SK-N-SH (cell line): Measurements from ENCODE around the gene SLC24A1.

Experiments
- CTCF ChIP-seq: fragments of 200-600 bp; sonication (generic); IDR thresholded peaks from 2 replicates; pipeline ENCODE4 v1.6.1; 2017; ENCODE audit warnings: antibody characterized with exemption, mild to moderate bottlenecking, moderate library complexity
- ELF1 ChIP-seq: IDR thresholded peaks from 2 replicates; pipeline ENCODE4 v1.4.0; 2012
- EZH2phosphoT487 ChIP-seq: fragments of 200-600 bp; sonication (generic); IDR thresholded peaks from 2 replicates; pipeline ENCODE4 v1.6.1; 2017; ENCODE audit warnings: low read depth, mixed run types, mild to moderate bottlenecking, antibody characterized with exemption, moderate library complexity, borderline replicate concordance
- GATA2 ChIP-seq: sonication (generic); formaldehyde crosslinking; IDR thresholded peaks from 2 replicates; pipeline ENCODE4 v1.5.0; 2020; ENCODE audit warnings: mild to moderate bottlenecking, missing genetic modification reagents
- RAD21 ChIP-seq: IDR thresholded peaks from 2 replicates; pipeline ENCODE4 v1.6.1; 2012; ENCODE audit warnings: mild to moderate bottlenecking, low read length
- REST ChIP-seq: IDR thresholded peaks from 2 replicates; pipeline ENCODE4 v1.6.1; 2012; ENCODE audit warnings: mild to moderate bottlenecking, low read depth, low read length, moderate library complexity
- TF ChIP-seq, protein P1 (sequence below): fragments of 150-350 bp; IDR thresholded peaks from 2 replicates; pipeline ENCODE4 v1.6.1; 2016; ENCODE audit warnings: mild to moderate bottlenecking, low read depth, low read length

- TF ChIP-seq EZH2phosphoT487 (no peak), GATA2 (no peak), CTCF (no peak), ELF1 (no peak), RAD21 (no peak), REST (no peak)
- TF ChIP-seq, protein P1, sequence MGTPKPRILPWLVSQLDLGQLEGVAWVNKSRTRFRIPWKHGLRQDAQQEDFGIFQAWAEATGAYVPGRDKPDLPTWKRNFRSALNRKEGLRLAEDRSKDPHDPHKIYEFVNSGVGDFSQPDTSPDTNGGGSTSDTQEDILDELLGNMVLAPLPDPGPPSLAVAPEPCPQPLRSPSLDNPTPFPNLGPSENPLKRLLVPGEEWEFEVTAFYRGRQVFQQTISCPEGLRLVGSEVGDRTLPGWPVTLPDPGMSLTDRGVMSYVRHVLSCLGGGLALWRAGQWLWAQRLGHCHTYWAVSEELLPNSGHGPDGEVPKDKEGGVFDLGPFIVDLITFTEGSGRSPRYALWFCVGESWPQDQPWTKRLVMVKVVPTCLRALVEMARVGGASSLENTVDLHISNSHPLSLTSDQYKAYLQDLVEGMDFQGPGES, result no peak
Measured at GRCh38 chr15:65603134-65603533, 18.6 kb upstream of the SLC24A1 start.
